ENCODE data around the gene MALAT1.

Gene MALAT1

GRCh38 chr11:65488273-65489034 is 10.4 kb upstream of the MALAT1 start:
- Histone ChIP-seq H3K36me3 (ENCODE audit: low read length) (no peaks in the 10 kb centered on the region), H3F3A (ENCODE audit: insufficient read depth) (no peaks in the 10 kb centered on the region), H3K79me2 (ENCODE audit: insufficient read depth, low read length) (no peaks in the 10 kb centered on the region), H3K4me3 (ENCODE audit: insufficient read depth, low read length, poor library complexity, severe bottlenecking) (no peak overlapping the region), H3K9me2 (replicated peaks; ENCODE audit: insufficient read depth, low read length) (no peaks in the 10 kb centered on the region), H3K9ac (ENCODE audit: low read length) (no peak overlapping the region), H2AFZ (ENCODE audit: low read depth, low read length, severe bottlenecking) (no peak overlapping the region), H3K9me3 (ENCODE audit: insufficient read depth, low read length) (no peaks in the 10 kb centered on the region), H4K20me1 (ENCODE audit: low read depth, low read length) (no peaks in the 10 kb centered on the region), H3K4me2 (ENCODE audit: low read depth, low read length, poor library complexity, severe bottlenecking) (no peak overlapping the region), H3K27me3 (ENCODE audit: low read length) (no peaks in the 10 kb centered on the region), H3K27ac (ENCODE audit: low read depth, low read length) (no peak overlapping the region)
- TF ChIP-seq CTCF (IDR thresholded peaks at IDR 0.05; ENCODE audit: insufficient read depth, low read length, poor library complexity, severe bottlenecking) (no peak), EZH2phosphoT487 (conservative IDR thresholded peaks at IDR 0.05; ENCODE audit: low read length) (no peak)

- no peak overlapping the region for H3K4me3 ChIP-seq (ENCODE audit: insufficient read depth, low read length, poor library complexity, severe bottlenecking)
- no peak for TF ChIP-seq CTCF (IDR thresholded peaks at IDR 0.05; ENCODE audit: insufficient read depth, low read length, poor library complexity, severe bottlenecking)
- no peak for TF ChIP-seq EZH2phosphoT487 (conservative IDR thresholded peaks at IDR 0.05; ENCODE audit: low read length)
- no peaks in the 10 kb centered on the region for H3K79me2 ChIP-seq (ENCODE audit: insufficient read depth, low read length)
- H3K36me3 ChIP-seq (ENCODE audit: low read length) = no peaks in the 10 kb centered on the region
- no peak overlapping the region for H2AFZ ChIP-seq (ENCODE audit: low read depth, low read length, severe bottlenecking)
- no peak overlapping the region for H3K9ac ChIP-seq (ENCODE audit: low read length)
- no peaks in the 10 kb centered on the region for H3K9me3 ChIP-seq (ENCODE audit: insufficient read depth, low read length)
- H3K27ac ChIP-seq (ENCODE audit: low read depth, low read length) = no peak overlapping the region
- no peaks in the 10 kb centered on the region for H3F3A ChIP-seq (ENCODE audit: insufficient read depth)
- no peaks in the 10 kb centered on the region for H3K9me2 ChIP-seq (replicated peaks; ENCODE audit: insufficient read depth, low read length)
- H3K4me2 ChIP-seq (ENCODE audit: low read depth, low read length, poor library complexity, severe bottlenecking) = no peak overlapping the region
- H3K27me3 ChIP-seq (ENCODE audit: low read length) = no peaks in the 10 kb centered on the region
- no peaks in the 10 kb centered on the region for H4K20me1 ChIP-seq (ENCODE audit: low read depth, low read length)
These were observed 9.7 kb upstream of the MALAT1 start for GRCh38 chr11:65489035-65489705.

- H3K79me2 ChIP-seq (ENCODE audit: insufficient read depth, low read length) = no peaks in the 10 kb centered on the region
- no peaks in the 10 kb centered on the region for H3K9me2 ChIP-seq (replicated peaks; ENCODE audit: insufficient read depth, low read length)
- H3K9ac ChIP-seq (ENCODE audit: low read length) = no peak overlapping the region
- TF ChIP-seq CTCF (IDR thresholded peaks at IDR 0.05; ENCODE audit: insufficient read depth, low read length, poor library complexity, severe bottlenecking) (no peak), EZH2phosphoT487 (conservative IDR thresholded peaks at IDR 0.05; ENCODE audit: low read length) (no peak)
- no peaks in the 10 kb centered on the region for H3F3A ChIP-seq (ENCODE audit: insufficient read depth)
- no peak overlapping the region for H2AFZ ChIP-seq (ENCODE audit: low read depth, low read length, severe bottlenecking)
- H3K27me3 ChIP-seq (ENCODE audit: low read length) = no peaks in the 10 kb centered on the region
- H3K4me3 ChIP-seq (ENCODE audit: insufficient read depth, low read length, poor library complexity, severe bottlenecking) = no peak overlapping the region
- H3K9me3 ChIP-seq (ENCODE audit: insufficient read depth, low read length) = no peaks in the 10 kb centered on the region
- no peak overlapping the region for H3K4me2 ChIP-seq (ENCODE audit: low read depth, low read length, poor library complexity, severe bottlenecking)
- H4K20me1 ChIP-seq (ENCODE audit: low read depth, low read length) = no peaks in the 10 kb centered on the region
- no peak overlapping the region for H3K27ac ChIP-seq (ENCODE audit: low read depth, low read length)
- H3K36me3 ChIP-seq (ENCODE audit: low read length) = no peaks in the 10 kb centered on the region
These were observed 9.0 kb upstream of the MALAT1 start for GRCh38 chr11:65489706-65490320.

All from SU-DHL-6 (cell line).